ENCODE measurements around the gene NAALADL2.

DNA sequence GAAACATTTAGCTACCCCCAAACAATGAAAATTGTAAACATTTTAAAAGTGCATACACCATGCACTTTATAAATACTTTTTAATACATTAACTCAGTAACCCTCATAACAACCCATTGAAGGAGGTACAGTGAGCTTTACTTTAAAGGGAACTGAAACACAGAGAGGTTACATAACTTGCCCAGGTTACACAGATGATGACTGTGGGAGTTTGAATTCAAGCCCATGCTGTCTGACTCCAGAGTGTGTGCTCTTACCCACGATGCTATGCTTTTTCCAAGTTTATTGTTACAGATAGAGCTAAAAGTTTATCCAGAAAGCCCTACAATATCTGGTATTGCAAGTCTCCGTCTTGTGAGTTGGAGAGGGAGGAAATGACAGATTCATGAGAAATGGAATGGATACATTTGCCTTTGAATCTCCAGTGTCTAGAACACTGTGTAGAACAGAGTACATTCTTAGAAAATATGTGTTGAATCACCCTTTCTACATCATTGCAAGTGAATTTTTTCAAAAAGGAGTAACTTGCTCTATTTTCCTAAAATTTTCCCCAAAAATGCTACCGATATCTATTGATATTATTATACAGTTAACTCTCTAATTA lies 428.3 kb downstream of the NAALADL2 start:
- TF ChIP-seq SP1 (IDR thresholded peaks at IDR 0.05) (no peak), HNF4A (conservative IDR thresholded peaks at IDR 0.05) (no peak), TAF1 (conservative IDR thresholded peaks at IDR 0.05) (no peak), FOXA1 (IDR thresholded peaks at IDR 0.05) (no peak), YY1 (IDR thresholded peaks at IDR 0.05) (no peak), RXRA (IDR thresholded peaks at IDR 0.05) (no peak), JUND (IDR thresholded peaks at IDR 0.05) (no peak), RAD21 (IDR thresholded peaks at IDR 0.05) (no peak)
- TF ChIP-seq, protein P1, sequence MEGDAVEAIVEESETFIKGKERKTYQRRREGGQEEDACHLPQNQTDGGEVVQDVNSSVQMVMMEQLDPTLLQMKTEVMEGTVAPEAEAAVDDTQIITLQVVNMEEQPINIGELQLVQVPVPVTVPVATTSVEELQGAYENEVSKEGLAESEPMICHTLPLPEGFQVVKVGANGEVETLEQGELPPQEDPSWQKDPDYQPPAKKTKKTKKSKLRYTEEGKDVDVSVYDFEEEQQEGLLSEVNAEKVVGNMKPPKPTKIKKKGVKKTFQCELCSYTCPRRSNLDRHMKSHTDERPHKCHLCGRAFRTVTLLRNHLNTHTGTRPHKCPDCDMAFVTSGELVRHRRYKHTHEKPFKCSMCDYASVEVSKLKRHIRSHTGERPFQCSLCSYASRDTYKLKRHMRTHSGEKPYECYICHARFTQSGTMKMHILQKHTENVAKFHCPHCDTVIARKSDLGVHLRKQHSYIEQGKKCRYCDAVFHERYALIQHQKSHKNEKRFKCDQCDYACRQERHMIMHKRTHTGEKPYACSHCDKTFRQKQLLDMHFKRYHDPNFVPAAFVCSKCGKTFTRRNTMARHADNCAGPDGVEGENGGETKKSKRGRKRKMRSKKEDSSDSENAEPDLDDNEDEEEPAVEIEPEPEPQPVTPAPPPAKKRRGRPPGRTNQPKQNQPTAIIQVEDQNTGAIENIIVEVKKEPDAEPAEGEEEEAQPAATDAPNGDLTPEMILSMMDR (IDR thresholded peaks at IDR 0.05; ENCODE audit: low read depth, low read length, missing input control), result no peak
- TF ChIP-seq, protein P2, sequence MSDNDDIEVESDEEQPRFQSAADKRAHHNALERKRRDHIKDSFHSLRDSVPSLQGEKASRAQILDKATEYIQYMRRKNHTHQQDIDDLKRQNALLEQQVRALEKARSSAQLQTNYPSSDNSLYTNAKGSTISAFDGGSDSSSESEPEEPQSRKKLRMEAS (IDR thresholded peaks at IDR 0.05), result no peak
- TF ChIP-seq, protein P3, sequence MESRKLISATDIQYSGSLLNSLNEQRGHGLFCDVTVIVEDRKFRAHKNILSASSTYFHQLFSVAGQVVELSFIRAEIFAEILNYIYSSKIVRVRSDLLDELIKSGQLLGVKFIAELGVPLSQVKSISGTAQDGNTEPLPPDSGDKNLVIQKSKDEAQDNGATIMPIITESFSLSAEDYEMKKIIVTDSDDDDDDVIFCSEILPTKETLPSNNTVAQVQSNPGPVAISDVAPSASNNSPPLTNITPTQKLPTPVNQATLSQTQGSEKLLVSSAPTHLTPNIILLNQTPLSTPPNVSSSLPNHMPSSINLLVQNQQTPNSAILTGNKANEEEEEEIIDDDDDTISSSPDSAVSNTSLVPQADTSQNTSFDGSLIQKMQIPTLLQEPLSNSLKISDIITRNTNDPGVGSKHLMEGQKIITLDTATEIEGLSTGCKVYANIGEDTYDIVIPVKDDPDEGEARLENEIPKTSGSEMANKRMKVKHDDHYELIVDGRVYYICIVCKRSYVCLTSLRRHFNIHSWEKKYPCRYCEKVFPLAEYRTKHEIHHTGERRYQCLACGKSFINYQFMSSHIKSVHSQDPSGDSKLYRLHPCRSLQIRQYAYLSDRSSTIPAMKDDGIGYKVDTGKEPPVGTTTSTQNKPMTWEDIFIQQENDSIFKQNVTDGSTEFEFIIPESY (IDR thresholded peaks at IDR 0.05), result no peak
- TF ChIP-seq, protein P4, sequence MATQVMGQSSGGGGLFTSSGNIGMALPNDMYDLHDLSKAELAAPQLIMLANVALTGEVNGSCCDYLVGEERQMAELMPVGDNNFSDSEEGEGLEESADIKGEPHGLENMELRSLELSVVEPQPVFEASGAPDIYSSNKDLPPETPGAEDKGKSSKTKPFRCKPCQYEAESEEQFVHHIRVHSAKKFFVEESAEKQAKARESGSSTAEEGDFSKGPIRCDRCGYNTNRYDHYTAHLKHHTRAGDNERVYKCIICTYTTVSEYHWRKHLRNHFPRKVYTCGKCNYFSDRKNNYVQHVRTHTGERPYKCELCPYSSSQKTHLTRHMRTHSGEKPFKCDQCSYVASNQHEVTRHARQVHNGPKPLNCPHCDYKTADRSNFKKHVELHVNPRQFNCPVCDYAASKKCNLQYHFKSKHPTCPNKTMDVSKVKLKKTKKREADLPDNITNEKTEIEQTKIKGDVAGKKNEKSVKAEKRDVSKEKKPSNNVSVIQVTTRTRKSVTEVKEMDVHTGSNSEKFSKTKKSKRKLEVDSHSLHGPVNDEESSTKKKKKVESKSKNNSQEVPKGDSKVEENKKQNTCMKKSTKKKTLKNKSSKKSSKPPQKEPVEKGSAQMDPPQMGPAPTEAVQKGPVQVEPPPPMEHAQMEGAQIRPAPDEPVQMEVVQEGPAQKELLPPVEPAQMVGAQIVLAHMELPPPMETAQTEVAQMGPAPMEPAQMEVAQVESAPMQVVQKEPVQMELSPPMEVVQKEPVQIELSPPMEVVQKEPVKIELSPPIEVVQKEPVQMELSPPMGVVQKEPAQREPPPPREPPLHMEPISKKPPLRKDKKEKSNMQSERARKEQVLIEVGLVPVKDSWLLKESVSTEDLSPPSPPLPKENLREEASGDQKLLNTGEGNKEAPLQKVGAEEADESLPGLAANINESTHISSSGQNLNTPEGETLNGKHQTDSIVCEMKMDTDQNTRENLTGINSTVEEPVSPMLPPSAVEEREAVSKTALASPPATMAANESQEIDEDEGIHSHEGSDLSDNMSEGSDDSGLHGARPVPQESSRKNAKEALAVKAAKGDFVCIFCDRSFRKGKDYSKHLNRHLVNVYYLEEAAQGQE (IDR thresholded peaks at IDR 0.05), result no peak

Measured in liver (tissue), 3 donors.